Stomach (tissue), 9 donors: Measurements from ENCODE around the gene DLG5. TPM values are rescaled to one million over a fixed set of nuclear protein-coding genes. Genes with fewer than 3 reads are reported as not detected.

ENCODE experiments used
- DNase-seq, 2 donors: peaks; one replicate each; pipeline versions ENCODE4 v3.0.0 to v3.0.0-alpha.2; 2013 to 2019
- H3K27ac ChIP-seq, 5 donors: fragments of 200-600 bp in 4 of 5; sonication (generic) in 4 of 5; one replicate each; pipeline ENCODE4 v1.5.1; 2013 to 2019; ENCODE audit warnings: mild to moderate bottlenecking in 1 of 5, moderate library complexity in 1 of 5
- H3K27me3 ChIP-seq, 3 donors: fragments of 200-600 bp; sonication (generic); one replicate each; pipeline ENCODE4 v1.5.1; 2017 to 2019; ENCODE audit warnings: mixed run types in 1 of 3
- H3K36me3 ChIP-seq, 4 donors: fragments of 200-600 bp; sonication (generic); 1 replicate in 3 of 4; 2 replicates in 1 of 4; pipeline ENCODE4 v1.5.1; 2016 to 2019
- H3K4me1 ChIP-seq, 4 donors: fragments of 200-600 bp; sonication (generic); one replicate each; pipeline ENCODE4 v1.5.1; 2016 to 2019
- H3K4me3 ChIP-seq, 4 donors: fragments of 200-600 bp; sonication (generic) in 3 of 4; one replicate each; pipeline ENCODE4 v1.5.1; 2016 to 2019; ENCODE audit warnings: mild to moderate bottlenecking in 1 of 4
- H3K9me3 ChIP-seq, 4 donors: fragments of 200-600 bp; sonication (generic); one replicate each; pipeline ENCODE4 v1.5.1; 2016 to 2019
- CTCF ChIP-seq, 7 experiments: fragments of 450-650 bp in 4 of 7; fragments of 200-600 bp in 3 of 7; sonication (generic) in 3 of 7; IDR thresholded peaks; one replicate each; pipeline ENCODE4 v1.5.1; 2016 to 2019; ENCODE audit warnings: antibody characterized with exemption in 7 of 7, control low read depth in 2 of 7, mild to moderate bottlenecking in 1 of 7
- EP300 ChIP-seq: sonication (generic); formaldehyde crosslinking; IDR thresholded peaks from one replicate; pipeline ENCODE4 v1.6.1; 2017; ENCODE audit warnings: antibody characterized with exemption
- POLR2A ChIP-seq, 4 donors: fragments of 450-650 bp; IDR thresholded peaks; one replicate each; pipeline ENCODE4 v1.6.1; 2016; ENCODE audit warnings: antibody characterized with exemption in 4 of 4, control low read depth in 2 of 4, mild to moderate bottlenecking in 1 of 4, moderate library complexity in 1 of 4
- POLR2AphosphoS5 ChIP-seq, 3 donors: sonication (generic); formaldehyde crosslinking; IDR thresholded peaks; one replicate each; pipeline ENCODE4 v1.6.1; 2016; ENCODE audit warnings: antibody characterized with exemption in 3 of 3
- WGBS, 5 donors: extraction: QIAGEN DNeasy Blood & Tissue Kit in 3 of 5; methylation state at CpG; one replicate each; pipeline versions ENCODE4 v1.1.5 to v1.1.7; 2013 to 2018; 5-methylcytosine and 5-hydroxymethylcytosine counted together
- intact Hi-C: fragments of 100-400 bp; cut with DNase I; formaldehyde crosslinking; loops from one replicate; pipeline ENCODE4 v1.15.1; 2023; ENCODE audit warnings: low total_unique reads
- polyA plus RNA-seq, 3 donors: library from polyadenylated mRNA; stranded (reverse); fragments of 200-250 nt; gene quantifications; one replicate each; pipeline ENCODE4 v1.2.3, GENCODE V29; 2013
- total RNA-seq, 5 donors: library from RNA; depleted of rRNA; stranded (reverse); fragments of >200 nt; gene quantifications; one replicate each; pipeline versions ENCODE4 v1.1.0 to v1.2.3, GENCODE V29; 2014 to 2016
- donor health status: healthy with polysubstance abuse.
- donor health status: Bipolar disorder and iron deficiency.
- donor health status: healthy.

The DLG5 gene
- total and polyA plus RNA-seq, 8 donors: 9.2 to 134 (median 32.7) TPM

GRCh38 chr10:77850620-77851231 is 75.8 kb downstream of the DLG5 start:
- DNase-seq: no peak
- no peaks in the 10 kb centered on the region for H3K9me3 ChIP-seq
- intact Hi-C loops: no loop called here
- peaks cover 8 to 24% (median 17%) of the 10 kb centered on the region in 4 donors for H3K4me1 ChIP-seq
- no peaks in the 10 kb centered on the region for H3K27me3 ChIP-seq
- peaks cover 15 to 64% (median 58%) of the 10 kb centered on the region in 4 donors for H3K36me3 ChIP-seq
- 87 to 91% (median 88%) methylated on average over 17 of the region's 17 CpGs for WGBS, 5 donors
- TF ChIP-seq POLR2A (IDR thresholded peaks at IDR 0.05): no peak
- TF ChIP-seq POLR2AphosphoS5 (IDR thresholded peaks at IDR 0.05): no peak
- no peak for TF ChIP-seq CTCF (IDR thresholded peaks at IDR 0.05)
- TF ChIP-seq EP300: no peak
- H3K27ac ChIP-seq: no peak overlapping the region
- H3K4me3 ChIP-seq: no peak overlapping the region

GRCh38 chr10:77849039-77849664 is 77.4 kb downstream of the DLG5 start:
- no peak overlapping the region for H3K4me3 ChIP-seq
- TF ChIP-seq POLR2A (IDR thresholded peaks at IDR 0.05): no peak
- TF ChIP-seq EP300: no peak
- no peak for TF ChIP-seq CTCF (IDR thresholded peaks at IDR 0.05)
- no peak for TF ChIP-seq POLR2AphosphoS5 (IDR thresholded peaks at IDR 0.05)
- no peaks in the 10 kb centered on the region for H3K9me3 ChIP-seq
- intact Hi-C loops: loop anchor here (10.0 kb wide), 2 partner anchors 76 to 116 kb away; partner anchors contain the start of gene DLG5
- no peaks in the 10 kb centered on the region for H3K27me3 ChIP-seq
- H3K36me3 ChIP-seq: peaks cover 13 to 56% (median 46%) of the 10 kb centered on the region in 4 donors
- 52 to 71% (median 61%) methylated on average over 7 to 12 of the region's 12 CpGs for WGBS, 5 donors
- peak overlapping the region in 1 of 5 donors; percentile 29 for H3K27ac ChIP-seq
- peak in 1 of 2 donors; percentile 45 for DNase-seq
- H3K4me1 ChIP-seq: peaks cover 8 to 38% (median 21%) of the 10 kb centered on the region in 4 donors

GRCh38 chr10:77846718-77847311 is 79.7 kb downstream of the DLG5 start:
- Histone ChIP-seq H3K27me3 (no peaks in the 10 kb centered on the region), H3K27ac (peak overlapping the region in 4 of 5 donors; percentile 39 to 81 (median 69)), H3K36me3 (peaks cover 13 to 56% (median 46%) of the 10 kb centered on the region in 4 donors), H3K9me3 (no peaks in the 10 kb centered on the region), H3K4me1 (peaks cover 8 to 38% (median 21%) of the 10 kb centered on the region in 4 donors), H3K4me3 (no peak overlapping the region)
- intact Hi-C loops: loop anchor here (10.0 kb wide), 2 partner anchors 78 to 118 kb away; partner anchors contain the start of gene DLG5
- 13 to 40% (median 36%) methylated on average over 12 to 21 of the region's 21 CpGs for WGBS, 5 donors
- TF ChIP-seq EP300 (no peak), CTCF (IDR thresholded peaks at IDR 0.05) (peak in 6 of 7 experiments; percentile 83 to 99 (median 96)), POLR2A (IDR thresholded peaks at IDR 0.05) (no peak), POLR2AphosphoS5 (IDR thresholded peaks at IDR 0.05) (peak in 2 of 3 donors; percentile 48 to 81)
- peak; percentile 82 to 93 for DNase-seq

GRCh38 chr10:77845451-77845850 is 81.1 kb downstream of the DLG5 start:
- DNase-seq: no peak
- Histone ChIP-seq H3K4me1 (peaks cover 8 to 38% (median 21%) of the 10 kb centered on the region in 4 donors), H3K27ac (peak overlapping the region in 3 of 5 donors; percentile 28 to 81 (median 54)), H3K4me3 (no peak overlapping the region), H3K36me3 (peaks cover 13 to 56% (median 46%) of the 10 kb centered on the region in 4 donors), H3K27me3 (no peaks in the 10 kb centered on the region), H3K9me3 (no peaks in the 10 kb centered on the region)
- TF ChIP-seq POLR2A (IDR thresholded peaks at IDR 0.05): no peak
- no peak for TF ChIP-seq EP300
- intact Hi-C loops: loop anchor here (10.0 kb wide), 2 partner anchors 79 to 119 kb away; partner anchors contain the start of gene DLG5
